ENCODE results near the gene TSPAN2. TPM values are rescaled to one million over a fixed set of nuclear protein-coding genes. Genes with fewer than 3 reads are reported as not detected.

Gene TSPAN2
- total RNA-seq, 4 donors from 2014 or later: 0.83 to 7.6 (median 3.9) TPM

- peaks cover 0 to 6% (median 0%) of the 10 kb centered on the region in 4 donors for H3K27me3 ChIP-seq
- no peak overlapping the region for H3K4me3 ChIP-seq
- H3K9me3 ChIP-seq: no peaks in the 10 kb centered on the region
- H3K27ac ChIP-seq: peak overlapping the region in 3 of 4 donors; percentile 31 to 49 (median 42)
- 58 to 69% methylated on average over 8 to 9 of the region's 10 CpGs for WGBS, 2 donors
- intact Hi-C loops (cut with DNase I): no loop called here
- no peaks in the 10 kb centered on the region for H3K36me3 ChIP-seq
- peaks cover 0 to 37% (median 20%) of the 10 kb centered on the region in 3 donors for H3K4me1 ChIP-seq
- no peak for DNase-seq
- TF ChIP-seq CTCF (IDR thresholded peaks at IDR 0.05) (no peak), POLR2A (IDR thresholded peaks at IDR 0.05) (no peak)
Observed at GRCh38 chr1:115073298-115074087, 15.8 kb downstream of the TSPAN2 start.

- WGBS, 2 donors: 71 to 78% methylated on average over 6 of the region's 6 CpGs
- no peaks in the 10 kb centered on the region for H3K9me3 ChIP-seq
- peaks cover 0 to 6% (median 0%) of the 10 kb centered on the region in 4 donors for H3K27me3 ChIP-seq
- no peak overlapping the region for H3K4me3 ChIP-seq
- no peaks in the 10 kb centered on the region for H3K36me3 ChIP-seq
- no peak for DNase-seq
- TF ChIP-seq POLR2A (IDR thresholded peaks at IDR 0.05) (no peak), CTCF (IDR thresholded peaks at IDR 0.05) (no peak)
- intact Hi-C loops (cut with DNase I): no loop called here
- no peak overlapping the region for H3K27ac ChIP-seq
- H3K4me1 ChIP-seq: peaks cover 0 to 49% (median 21%) of the 10 kb centered on the region in 3 donors
Observed at GRCh38 chr1:115071012-115071664, 18.2 kb downstream of the TSPAN2 start.

- Histone ChIP-seq H3K36me3 (no peaks in the 10 kb centered on the region), H3K27me3 (peaks cover 0 to 2% (median 0%) of the 10 kb centered on the region in 4 donors), H3K27ac (peak overlapping the region in 3 of 4 donors; percentile 24 to 66 (median 29)), H3K9me3 (no peaks in the 10 kb centered on the region), H3K4me3 (no peak overlapping the region), H3K4me1 (peaks cover 0 to 41% (median 13%) of the 10 kb centered on the region in 3 donors)
- WGBS, 2 donors: 49 to 66% methylated on average over 7 of the region's 7 CpGs
- TF ChIP-seq POLR2A (IDR thresholded peaks at IDR 0.05) (no peak), CTCF (IDR thresholded peaks at IDR 0.05) (no peak)
- no peak for DNase-seq
- intact Hi-C loops (cut with DNase I): no loop called here
Observed at GRCh38 chr1:115069659-115070308, 19.5 kb downstream of the TSPAN2 start.

- TF ChIP-seq POLR2A (IDR thresholded peaks at IDR 0.05) (no peak), CTCF (IDR thresholded peaks at IDR 0.05) (no peak)
- H3K4me3 ChIP-seq: no peak overlapping the region
- 32 to 57% methylated on average over 8 to 11 of the region's 12 CpGs for WGBS, 2 donors
- intact Hi-C loops (cut with DNase I): no loop called here
- peaks cover 0 to 39% (median 13%) of the 10 kb centered on the region in 3 donors for H3K4me1 ChIP-seq
- peak overlapping the region in 3 of 4 donors; percentile 24 to 66 (median 29) for H3K27ac ChIP-seq
- no peaks in the 10 kb centered on the region for H3K27me3 ChIP-seq
- no peaks in the 10 kb centered on the region for H3K36me3 ChIP-seq
- H3K9me3 ChIP-seq: no peaks in the 10 kb centered on the region
- no peak for DNase-seq
Observed at GRCh38 chr1:115068826-115069585, 20.3 kb downstream of the TSPAN2 start.

Data from esophagus squamous epithelium (tissue), 5 donors.